AG04450 (cell line): ENCODE data around the gene LCN6. TPM values are rescaled to one million over a fixed set of nuclear protein-coding genes. Genes with fewer than 3 reads are reported as not detected.

Source experiments
- CTCF ChIA-PET: fragments of 300-600, 350-600 bp; formaldehyde crosslinking; extraction: SDS; loops from one replicate; lab custom pipeline; 2022; ENCODE audit warnings: antibody characterized with exemption, inconsistent platforms; lab: Charles Lee
- POLR2A ChIA-PET: fragments of 350-600 bp; formaldehyde crosslinking; extraction: SDS; loops from one replicate; lab custom pipeline; 2021; ENCODE audit warnings: antibody characterized with exemption, inconsistent platforms; lab: Yijun Ruan, JAX
- DNase-seq: peaks from one replicate; pipeline ENCODE4 v3.0.0-alpha.2; 2011; ENCODE audit warnings: low read depth, low spot score
- H3K27ac ChIP-seq: one replicate; pipeline ENCODE4 v1.5.1; 2012; ENCODE audit warnings: low read depth, low read length, control low read depth
- H3K27me3 ChIP-seq: one replicate; pipeline ENCODE4 v1.6.0; 2012; ENCODE audit warnings: low read length; ENCODE audit not compliant: control insufficient read depth, insufficient read depth
- H3K4me3 ChIP-seq: 2 replicates; pipeline ENCODE4 v1.5.1; 2011; ENCODE audit warnings: mild to moderate bottlenecking, low read depth, low read length, control low read depth
- H3K9me3 ChIP-seq: 2 replicates; pipeline ENCODE4 v1.5.1; 2012; ENCODE audit warnings: low read length; ENCODE audit not compliant: control insufficient read depth, insufficient read depth
- CTCF ChIP-seq: IDR thresholded peaks from 2 replicates; pipeline ENCODE4 v1.5.1; 2011; ENCODE audit warnings: low read depth, low read length, control low read depth, inconsistent platforms
- polyA plus RNA-seq: library from polyadenylated mRNA; depleted of rRNA; stranded (reverse); fragments of >200 nt; gene quantifications from 2 replicates; pipeline ENCODE4 v1.2.3, GENCODE V29; 2011

The LCN6 gene
- polyA plus RNA-seq, 1 experiment = not detected

- CTCF ChIA-PET = no interaction called here
- DNase-seq = no peak
- peaks cover 45% of the 10 kb centered on the region for H3K9me3 ChIP-seq
- no peak overlapping the region for H3K4me3 ChIP-seq
- H3K27ac ChIP-seq = no peak overlapping the region
- TF ChIP-seq CTCF = no peak
- POLR2A ChIA-PET = interaction anchor here (0.6 kb wide), 1 partner anchor 455 kb away, joined by 3 read pairs; no protein-coding TSS in a partner anchor
- peaks cover 19% of the 10 kb centered on the region for H3K27me3 ChIP-seq
These were observed 6.4 kb upstream of the LCN6 start for GRCh38 chr9:136754626-136755301.

GRCh38 chr9:136754059-136754572 lies 5.8 kb upstream of the LCN6 start:
- H3K4me3 ChIP-seq = no peak overlapping the region

GRCh38 chr9:136753371-136754058 lies 5.2 kb upstream of the LCN6 start:
- H3K27me3 ChIP-seq = peaks cover 23% of the 10 kb centered on the region
- DNase-seq = no peak
- no peak overlapping the region for H3K4me3 ChIP-seq
- ChIA-PET CTCF (no interaction called here), POLR2A (no interaction called here)
- H3K27ac ChIP-seq = no peak overlapping the region
- H3K9me3 ChIP-seq = peaks cover 45% of the 10 kb centered on the region
- TF ChIP-seq CTCF = no peak

More at GRCh38 chr9:136754059-136754572, 5.8 kb upstream of the LCN6 start:
- Histone ChIP-seq H3K9me3 (peaks cover 45% of the 10 kb centered on the region), H3K27ac (no peak overlapping the region), H3K27me3 (peaks cover 19% of the 10 kb centered on the region)
- POLR2A ChIA-PET = no interaction called here
- no peak for DNase-seq
- TF ChIP-seq CTCF = no peak
- CTCF ChIA-PET = no interaction called here

GRCh38 chr9:136751814-136752213 lies 3.5 kb upstream of the LCN6 start:
- Histone ChIP-seq H3K9me3 (peaks cover 37% of the 10 kb centered on the region), H3K27ac (no peak overlapping the region), H3K4me3 (no peak overlapping the region), H3K27me3 (peaks cover 23% of the 10 kb centered on the region)
- TF ChIP-seq CTCF = no peak
- ChIA-PET POLR2A (no interaction called here), CTCF (interaction anchor here (1.0 kb wide), 1 partner anchor 8 kb away, joined by 3 read pairs; no protein-coding TSS in a partner anchor)
- DNase-seq = no peak

GRCh38 chr9:136751244-136751643 lies 2.9 kb upstream of the LCN6 start:
- CTCF ChIA-PET = interaction anchor here (1.0 kb wide), 1 partner anchor 9 kb away, joined by 3 read pairs; no protein-coding TSS in a partner anchor
- TF ChIP-seq CTCF = no peak
- Histone ChIP-seq H3K9me3 (peaks cover 31% of the 10 kb centered on the region), H3K4me3 (no peak overlapping the region), H3K27me3 (peaks cover 28% of the 10 kb centered on the region), H3K27ac (no peak overlapping the region)
- POLR2A ChIA-PET = no interaction called here
- DNase-seq = no peak
